Transverse colon (tissue), 4 donors: Measurements from ENCODE around the gene SLC24A1.

ENCODE experiments used
- CTCF ChIP-seq, 5 experiments: fragments of 200-600 bp in 3 of 5; fragments of 450-650 bp in 2 of 5; sonication (generic) in 3 of 5; IDR thresholded peaks; 1 replicate in 2 of 5; 2 replicates in 3 of 5; pipeline ENCODE4 v1.5.1; 2016 to 2017; ENCODE audit warnings: antibody characterized with exemption in 5 of 5, inconsistent platforms in 3 of 5, mild to moderate bottlenecking in 2 of 5, moderate library complexity in 1 of 5
- POLR2A ChIP-seq: fragments of 450-650 bp; IDR thresholded peaks from one replicate; pipeline ENCODE4 v1.6.1; 2016; ENCODE audit warnings: antibody characterized with exemption, mild to moderate bottlenecking, moderate library complexity
- POLR2AphosphoS5 ChIP-seq, 3 donors: sonication (generic); formaldehyde crosslinking; IDR thresholded peaks; one replicate each; pipeline ENCODE4 v1.6.1; 2016; ENCODE audit warnings: antibody characterized with exemption in 3 of 3

- TF ChIP-seq POLR2AphosphoS5 (IDR thresholded peaks at IDR 0.05), result no peak
- no peak for TF ChIP-seq CTCF (IDR thresholded peaks at IDR 0.05)
- no peak for TF ChIP-seq POLR2A
These were observed 45.1 kb upstream of the SLC24A1 start for GRCh38 chr15:65576664-65577063.
